GM15510 (cell line): ENCODE results near the gene CD160.

Experiments
- POLR2A ChIP-seq: IDR thresholded peaks from 3 replicates; pipeline ENCODE4 v1.6.1; 2011; ENCODE audit warnings: borderline replicate concordance; ENCODE audit not compliant: insufficient read length; ENCODE audit errors: extremely low read depth

The CD160 gene

DNA sequence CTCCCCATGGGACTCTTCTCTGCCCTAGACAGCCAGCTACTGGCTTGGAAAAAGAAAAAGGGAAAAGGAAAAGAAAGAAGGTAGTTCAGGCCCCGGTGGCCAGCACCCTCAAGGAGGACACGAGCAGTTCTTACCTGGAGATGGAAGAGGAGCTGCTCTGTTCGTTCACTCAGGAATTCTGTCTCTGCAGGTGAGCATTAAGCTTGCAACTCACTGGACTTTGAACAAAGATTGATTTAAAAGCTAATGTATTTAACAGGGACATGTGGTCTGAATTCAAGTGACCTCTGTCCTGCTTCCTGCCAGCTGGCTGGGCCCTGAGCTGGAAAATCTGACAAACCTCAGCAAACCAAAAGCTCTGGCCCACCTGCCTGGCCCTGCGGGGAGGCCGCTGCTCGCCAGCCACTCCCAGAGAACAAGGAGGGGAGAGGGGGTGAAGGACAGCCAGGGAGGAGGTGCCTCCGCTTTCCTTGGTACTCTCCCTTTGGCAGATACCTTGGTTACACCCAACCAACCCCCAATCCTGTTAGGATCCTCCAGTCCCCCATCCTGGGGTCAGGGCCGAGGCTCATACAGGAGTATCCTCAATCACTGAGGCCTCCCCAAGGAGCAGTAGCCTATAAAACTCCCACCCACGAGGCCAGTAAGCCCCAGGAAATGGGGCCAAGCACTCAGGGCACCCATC is 12.0 kb upstream of the CD160 start, which contains the start of gene PDZK1:
Gene PDZK1 (minus strand): TSS at position 186 of the 685 bp plus-strand sequence. CDS start 19,347 bp downstream, outside the sequence.
- no peak for TF ChIP-seq POLR2A

DNA sequence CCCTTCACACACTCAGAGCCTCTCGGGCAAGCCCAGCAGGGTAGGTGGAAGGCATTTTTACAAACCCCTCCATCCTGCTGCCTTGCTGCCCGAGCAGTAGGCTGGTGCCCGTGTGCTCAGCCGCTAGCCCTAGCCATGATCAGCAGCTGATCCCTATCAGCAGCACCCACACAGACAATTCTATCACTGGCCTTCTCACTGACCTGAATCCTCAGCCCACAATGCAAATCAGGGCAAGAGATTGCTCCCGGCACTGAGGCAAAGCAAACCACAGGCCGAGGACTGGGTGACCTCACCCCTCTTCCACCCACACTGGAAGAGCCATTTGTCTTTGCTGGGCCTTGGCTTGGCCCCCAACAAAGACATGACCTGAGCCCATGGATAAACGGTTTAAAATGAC is 11.2 kb upstream of the CD160 start:
- TF ChIP-seq POLR2A = no peak

- TF ChIP-seq POLR2A = no peak
Observed at GRCh38 chr1:145710291-145711027, 8.8 kb upstream of the CD160 start.

GRCh38 chr1:145711213-145711651 is 8.1 kb upstream of the CD160 start:
- TF ChIP-seq POLR2A = no peak

GRCh38 chr1:145714524-145715111 is 4.7 kb upstream of the CD160 start:
- TF ChIP-seq POLR2A = no peak

DNA sequence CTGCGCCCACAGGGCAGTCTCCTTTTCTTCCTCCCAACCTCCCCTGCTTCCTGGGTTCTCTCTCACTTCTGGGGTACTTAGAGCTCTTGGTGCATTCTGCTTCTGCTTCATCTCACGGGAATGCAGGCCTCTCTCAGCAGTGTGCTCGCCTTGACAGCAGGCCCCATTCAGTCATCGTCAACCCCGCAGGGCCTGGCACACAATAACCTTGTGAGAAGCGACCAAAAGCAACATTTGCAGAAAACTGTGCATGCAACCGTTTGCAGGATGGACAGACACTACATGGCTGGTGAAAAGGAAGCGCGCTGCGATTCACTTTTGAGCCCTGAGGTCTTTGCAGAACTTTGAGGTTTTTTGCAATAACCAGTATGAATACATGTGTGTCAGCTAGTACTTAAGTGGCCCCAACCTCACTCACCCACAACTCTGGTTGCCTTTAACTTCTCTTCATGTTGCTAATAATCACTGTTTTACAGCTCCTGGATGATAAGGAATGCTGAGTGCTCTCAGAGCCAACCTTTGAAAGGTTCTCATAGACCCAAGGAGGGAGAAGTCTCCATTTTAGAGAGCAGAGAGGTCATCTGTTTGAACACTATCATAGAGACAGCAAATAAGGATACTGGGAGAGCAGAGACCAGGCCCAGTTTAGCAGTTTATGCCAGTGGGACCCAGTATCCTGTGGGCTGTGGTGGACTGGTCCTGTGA is 2.5 kb upstream of the CD160 start:
- TF ChIP-seq POLR2A = no peak

DNA sequence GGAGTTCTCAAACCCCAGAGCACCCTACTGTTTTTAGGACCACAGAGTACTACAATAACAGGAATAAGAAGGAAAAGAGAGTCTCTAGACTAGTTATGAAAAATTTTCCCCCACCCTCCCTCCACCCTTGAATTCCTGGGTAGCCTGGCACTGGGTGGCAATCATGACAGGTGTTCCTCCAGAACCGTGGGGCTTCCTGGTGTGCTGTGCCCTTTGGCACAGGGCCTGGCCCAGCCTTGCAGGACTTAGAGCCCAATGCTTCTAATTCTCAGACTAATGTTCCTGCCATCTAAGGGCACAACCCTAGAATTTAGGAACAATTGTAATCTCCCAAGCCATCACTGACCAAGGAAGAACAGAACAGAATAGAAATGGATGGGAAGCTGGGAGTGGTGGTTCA is 1.5 kb upstream of the CD160 start:
- TF ChIP-seq POLR2A = no peak

DNA sequence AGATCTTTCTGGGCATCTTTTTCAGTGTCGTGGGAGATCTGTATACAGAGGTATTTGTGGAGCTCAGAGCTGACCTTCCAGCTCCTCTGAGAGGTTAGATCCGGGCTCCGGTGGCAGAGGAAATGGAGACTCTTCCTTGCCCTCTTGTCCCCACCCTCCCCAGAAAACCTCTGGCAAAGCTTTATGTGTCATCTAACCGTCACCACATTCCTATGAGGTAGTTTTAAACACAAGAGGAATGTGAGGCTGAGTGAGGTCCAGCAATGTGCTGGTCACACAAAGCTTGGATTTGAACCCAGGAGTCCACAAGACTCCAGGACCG is 1.2 kb downstream of the CD160 start:
- TF ChIP-seq POLR2A = no peak

DNA sequence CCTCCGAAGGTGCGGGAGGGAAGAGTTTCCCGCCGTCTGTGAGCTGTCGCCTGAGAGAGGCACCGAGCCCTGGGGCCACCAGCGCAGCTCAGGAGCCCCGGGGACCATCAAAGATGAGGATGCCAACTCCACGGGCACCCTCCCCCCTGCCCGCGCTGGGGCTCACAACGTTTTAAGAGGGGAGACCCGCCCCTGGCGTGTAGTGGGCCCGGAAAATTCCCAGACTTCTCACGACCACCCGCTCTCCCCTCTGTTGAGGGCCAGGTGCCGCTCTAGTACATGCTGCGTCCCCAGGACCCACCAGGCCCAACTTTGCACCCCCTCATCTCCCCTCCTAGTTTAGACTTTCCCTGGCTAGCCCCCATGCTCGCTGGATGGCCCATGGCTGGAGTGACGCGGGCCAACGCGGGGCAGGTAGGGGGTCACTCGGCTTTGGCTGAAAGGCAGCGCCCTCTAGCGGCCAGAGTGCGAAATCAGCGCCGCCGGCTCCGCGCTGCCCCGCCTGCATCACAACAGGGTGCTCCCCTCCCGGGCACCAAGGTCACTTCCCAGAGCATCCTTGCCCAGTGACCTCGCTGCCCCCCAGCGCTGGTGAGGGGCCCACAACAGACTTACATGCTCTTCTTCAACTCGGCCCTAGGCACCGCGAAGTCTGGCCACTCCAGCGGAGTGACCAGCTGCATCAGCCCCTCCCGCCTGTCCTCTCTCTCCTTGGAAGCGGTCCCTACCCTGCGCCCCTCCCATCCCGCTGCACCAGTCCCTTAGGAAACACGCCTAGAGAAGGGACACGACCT is 1.8 kb downstream of the CD160 start:
- no peak for TF ChIP-seq POLR2A

GRCh38 chr1:145729196-145729595 is 9.9 kb downstream of the CD160 start:
- TF ChIP-seq POLR2A = no peak

GRCh38 chr1:145729666-145730436 is 10.6 kb downstream of the CD160 start:
- no peak for TF ChIP-seq POLR2A

GRCh38 chr1:145730467-145730866 is 11.2 kb downstream of the CD160 start:
- no peak for TF ChIP-seq POLR2A

DNA sequence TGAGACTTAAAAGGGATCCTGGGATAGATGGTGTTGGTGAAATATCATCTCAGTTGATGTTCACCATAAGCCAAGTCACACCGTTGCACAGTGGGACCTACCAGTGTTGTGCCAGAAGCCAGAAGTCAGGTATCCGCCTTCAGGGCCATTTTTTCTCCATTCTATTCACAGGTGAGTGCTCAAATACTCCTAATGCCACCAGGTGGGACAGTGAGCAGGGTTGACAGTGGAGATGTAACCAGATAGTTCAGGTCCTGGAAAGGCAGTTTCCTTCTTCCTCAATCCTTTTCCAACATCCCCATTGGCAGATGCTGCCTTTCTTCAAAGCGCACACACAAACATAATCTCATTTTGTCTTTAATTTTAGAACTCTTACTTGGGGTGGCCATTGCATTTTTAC is 11.6 kb downstream of the CD160 start:
- no peak for TF ChIP-seq POLR2A

DNA sequence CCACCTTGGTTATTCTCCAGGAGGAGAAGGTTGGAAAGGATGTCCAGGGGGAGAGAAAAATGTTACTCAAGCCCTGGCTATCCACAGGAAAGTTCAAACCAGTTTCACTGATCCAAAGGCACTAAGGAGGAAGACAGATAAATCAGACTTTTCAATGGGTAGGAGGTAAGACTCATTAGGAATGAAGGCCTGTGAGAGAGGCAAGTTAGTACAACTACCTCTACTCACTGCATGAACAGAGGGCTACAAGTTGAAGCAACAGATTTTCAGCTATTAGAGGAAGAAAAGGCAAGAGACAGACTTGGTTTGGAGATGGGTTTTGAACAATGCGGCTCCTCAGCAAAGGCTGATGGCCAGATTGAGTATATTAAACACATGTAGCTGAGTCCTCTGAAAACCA is 16.9 kb downstream of the CD160 start:
- TF ChIP-seq POLR2A = no peak
